COLO829 (cell line): ENCODE measurements around the gene C20orf204.
"Not testable (repeated sequence)": the region's sequence is repeated elsewhere in the genome, so short reads cannot be mapped to it uniquely, and the experiment has no call there.

ENCODE experiments used
- DNase-seq: peaks from one replicate; pipeline ENCODE4 v3.0.0; 2012; ENCODE audit warnings: low spot score

C20orf204 gene

DNA sequence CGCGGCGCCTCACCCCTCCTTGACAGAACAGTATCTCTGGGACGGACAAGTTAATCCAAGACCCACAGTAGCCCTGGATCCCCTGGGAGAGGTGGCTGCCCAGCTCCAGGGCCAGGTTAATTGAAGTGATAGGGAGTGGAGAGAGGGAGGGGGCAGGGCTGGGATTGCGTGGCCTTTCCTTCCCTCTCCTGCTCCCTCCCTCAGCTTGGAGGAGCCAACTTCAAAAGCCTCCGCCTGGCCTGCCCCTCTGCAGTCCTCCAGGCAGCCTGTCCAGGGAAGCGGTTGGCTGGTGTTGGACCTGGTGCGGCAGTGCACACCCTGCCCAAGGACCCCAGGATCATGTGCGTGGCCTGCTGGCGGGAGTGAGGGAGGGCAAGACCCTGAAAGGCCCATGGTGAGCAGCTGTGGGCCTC lies at the start of gene C20orf204:
TSS of gene C20orf204 (plus strand) at position 250 of the 413 bp plus-strand sequence. CDS start at position 392, 142 bp downstream.
- DNase-seq = no peak

DNA sequence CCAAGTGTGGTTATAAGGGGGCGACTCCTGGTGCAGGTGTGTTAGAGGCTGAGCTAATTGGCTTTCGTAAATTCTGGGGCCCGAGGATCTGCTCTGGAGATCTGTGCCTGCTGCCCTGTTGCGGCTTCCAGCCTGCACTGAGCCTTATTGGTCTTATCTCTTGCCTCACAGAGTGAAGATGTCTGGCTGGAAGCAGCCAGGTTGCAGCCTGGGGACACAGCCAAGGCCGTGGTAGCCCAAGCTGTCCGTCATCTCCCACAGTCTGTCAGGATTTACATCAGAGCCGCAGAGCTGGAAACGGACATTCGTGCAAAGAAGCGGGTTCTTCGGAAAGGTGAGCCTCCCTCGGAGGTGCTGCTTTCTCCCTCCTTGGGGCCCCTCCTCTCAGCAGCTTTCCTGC lies 35.1 kb upstream of the C20orf204 start:
- no peak for DNase-seq

GRCh38 chr20:64001607-64002011 lies 34.4 kb upstream of the C20orf204 start:
- no peak for DNase-seq

- no peak for DNase-seq
Observed at GRCh38 chr20:64003960-64004725, 31.8 kb upstream of the C20orf204 start.

DNA sequence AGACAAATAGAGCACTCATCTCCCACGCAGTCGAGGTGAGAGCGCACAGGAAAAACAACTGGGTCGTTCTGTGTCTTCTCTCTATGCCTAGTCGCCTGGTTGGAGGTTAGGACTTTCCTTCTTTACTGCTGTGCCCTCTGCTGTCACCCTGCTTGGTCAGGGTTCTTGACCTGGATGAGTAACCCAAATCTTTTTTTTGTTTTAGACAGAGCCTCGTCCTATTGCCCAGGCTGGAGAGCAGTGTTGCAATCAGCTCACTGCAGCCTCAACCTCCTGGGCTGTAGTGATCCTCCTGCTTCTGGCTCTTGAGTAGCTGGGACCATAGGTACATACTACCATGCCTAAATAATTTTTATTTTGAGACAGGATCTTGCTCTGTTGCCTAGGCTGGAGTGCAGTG lies 30.6 kb upstream of the C20orf204 start:
- DNase-seq = no peak

- no peak for DNase-seq
Observed at GRCh38 chr20:64006490-64006889, 29.5 kb upstream of the C20orf204 start.

GRCh38 chr20:64006902-64007301 lies 29.1 kb upstream of the C20orf204 start:
- no peak for DNase-seq

GRCh38 chr20:64009811-64010387 lies 26.1 kb upstream of the C20orf204 start:
- no peak for DNase-seq

DNA sequence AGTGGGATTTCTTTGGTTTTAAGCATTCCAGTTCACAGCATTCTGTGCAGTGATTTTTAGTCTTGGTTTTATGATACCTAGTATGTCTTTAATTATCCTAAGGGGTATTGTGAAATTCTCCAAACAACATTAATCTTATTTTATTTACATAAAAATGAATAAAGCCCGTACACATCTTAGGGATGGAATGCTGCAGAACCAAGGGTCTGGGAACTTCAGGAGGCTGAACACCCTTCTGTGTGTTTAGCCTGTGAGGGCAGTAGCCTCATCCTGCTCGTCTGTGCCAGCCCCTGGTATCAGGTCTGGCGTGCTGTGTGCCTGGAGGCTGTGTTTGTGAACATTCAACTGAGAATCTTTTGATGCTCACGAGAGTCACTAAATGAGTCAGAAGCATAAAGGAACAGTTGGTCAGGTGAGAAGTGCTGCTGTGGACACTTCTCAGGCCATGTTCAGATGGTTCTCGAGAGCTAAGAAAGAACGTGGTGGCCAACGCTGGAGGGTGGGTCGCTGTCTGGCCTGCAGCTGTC lies 25.2 kb upstream of the C20orf204 start:
- DNase-seq = no peak

- no peak for DNase-seq
Observed at GRCh38 chr20:64011366-64011779, 24.6 kb upstream of the C20orf204 start.

DNA sequence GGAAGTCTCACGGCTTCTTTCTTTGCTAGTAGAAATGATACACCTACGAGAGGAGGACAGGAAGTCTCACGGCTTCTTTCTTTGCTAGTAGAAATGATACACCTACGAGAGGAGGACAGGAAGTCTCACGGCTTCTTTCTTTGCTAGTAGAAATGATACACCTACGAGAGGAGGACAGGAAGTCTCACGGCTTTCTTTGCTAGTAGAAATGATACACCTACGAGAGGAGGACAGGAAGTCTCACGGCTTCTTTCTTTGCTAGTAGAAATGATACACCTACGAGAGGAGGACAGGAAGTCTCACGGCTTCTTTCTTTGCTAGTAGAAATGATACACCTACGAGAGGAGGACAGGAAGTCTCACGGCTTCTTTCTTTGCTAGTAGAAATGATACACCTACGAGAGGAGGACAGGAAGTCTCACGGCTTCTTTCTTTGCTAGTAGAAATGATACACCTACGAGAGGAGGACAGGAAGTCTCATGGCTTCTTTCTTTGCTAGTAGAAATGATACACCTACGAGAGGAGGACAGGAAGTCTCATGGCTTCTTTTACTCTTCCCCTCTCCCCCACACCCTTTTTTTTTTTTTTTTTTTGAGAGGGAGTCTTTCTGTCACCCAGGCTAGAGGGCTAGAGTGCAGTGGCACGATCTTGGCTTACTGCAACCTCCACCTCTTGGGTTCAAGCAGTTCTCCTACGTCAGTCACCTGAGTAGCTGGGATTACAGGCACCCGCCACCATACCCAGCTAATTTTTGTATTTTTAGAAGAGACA lies 23.4 kb upstream of the C20orf204 start:
- DNase-seq = not testable (repeated sequence)

DNA sequence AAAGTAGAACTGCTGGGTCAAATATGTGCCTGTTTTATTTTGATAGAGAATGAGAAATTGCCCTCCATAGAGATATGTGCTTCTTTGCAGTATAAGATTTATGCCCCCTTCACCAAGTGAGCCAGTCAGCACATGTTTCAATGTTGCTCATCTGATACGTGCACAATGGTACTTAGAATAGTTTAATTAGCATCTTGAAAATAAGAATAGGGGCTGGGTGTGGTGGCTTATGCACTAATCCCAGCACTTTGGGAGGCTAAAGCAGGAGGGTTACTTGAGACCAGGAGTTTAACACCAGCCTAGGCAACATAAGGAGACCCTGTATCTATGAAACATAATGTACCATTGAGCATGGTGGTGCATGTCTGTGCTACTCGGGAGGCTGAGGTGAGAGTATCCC lies 20.3 kb upstream of the C20orf204 start:
- no peak for DNase-seq

DNA sequence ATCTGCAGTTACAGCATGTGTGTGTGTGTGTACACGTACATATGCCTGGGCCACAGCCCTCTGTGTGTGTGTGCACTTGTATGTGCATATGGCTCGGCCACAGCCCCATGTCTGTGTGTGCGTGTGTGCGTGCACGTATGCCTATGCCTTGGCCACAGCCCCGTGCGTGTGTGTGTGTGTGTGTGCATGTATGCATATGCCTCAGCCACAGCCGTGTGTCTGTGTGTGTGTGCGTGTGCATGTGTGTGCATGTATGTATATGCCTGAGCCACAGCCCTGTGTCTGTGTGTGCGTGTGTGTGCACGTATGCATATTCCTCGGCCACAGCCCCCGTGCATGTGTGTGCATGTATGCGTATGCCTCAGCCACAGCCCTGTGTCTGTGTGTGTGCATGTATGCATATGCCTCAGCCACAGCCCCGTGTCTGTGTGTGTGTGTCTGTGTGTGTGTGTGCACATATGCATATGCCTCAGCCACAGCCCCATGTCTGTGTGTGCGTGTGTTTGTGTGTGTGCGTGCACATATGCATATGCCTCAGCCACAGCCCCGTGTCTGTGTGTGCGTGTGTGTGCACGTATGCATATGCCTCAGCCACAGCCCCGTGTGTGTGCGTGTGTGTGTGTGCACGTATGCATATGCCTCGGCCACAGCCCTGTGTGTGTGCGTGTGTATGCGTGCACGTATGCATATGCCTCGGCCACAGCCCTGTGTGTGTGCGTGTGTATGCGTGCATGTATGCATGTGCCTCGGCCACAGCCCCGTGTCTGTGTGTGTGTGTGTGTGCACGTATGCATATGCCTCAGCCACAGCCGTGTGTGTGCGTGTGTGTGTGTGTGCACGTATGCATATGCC lies 14.6 kb upstream of the C20orf204 start:
- DNase-seq = no peak

DNA sequence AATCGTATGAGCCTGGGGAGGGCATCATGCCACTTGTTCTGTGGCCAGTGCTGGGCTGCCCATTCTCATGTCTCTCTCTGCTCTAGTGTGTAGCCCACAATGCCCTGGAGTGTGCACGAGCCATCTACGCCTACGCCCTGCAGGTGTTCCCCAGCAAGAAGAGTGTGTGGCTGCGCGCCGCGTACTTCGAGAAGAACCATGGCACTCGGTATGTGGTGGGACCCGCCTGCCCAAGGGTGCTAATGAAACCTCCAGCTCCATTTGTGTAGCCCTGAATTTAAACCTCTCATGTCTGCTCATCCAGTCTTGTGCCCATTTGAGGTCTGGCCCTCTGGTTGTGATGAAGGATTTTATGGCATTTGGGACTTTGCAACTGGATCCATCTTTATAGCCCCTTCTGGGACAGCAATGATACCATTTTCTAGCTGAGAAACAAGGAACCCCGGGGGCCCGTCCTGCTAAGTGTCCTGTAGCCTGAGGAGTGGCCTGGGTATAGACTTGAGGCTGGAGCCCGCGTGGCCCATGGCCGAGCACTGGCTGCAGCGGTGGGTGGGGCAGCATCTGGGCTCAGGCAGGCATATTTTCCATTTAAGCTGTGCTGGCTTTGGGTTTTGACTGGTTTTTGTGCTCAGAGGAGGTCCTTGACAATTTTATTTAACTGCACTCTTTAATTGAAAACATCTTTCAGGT lies 13.2 kb upstream of the C20orf204 start:
- DNase-seq = no peak

DNA sequence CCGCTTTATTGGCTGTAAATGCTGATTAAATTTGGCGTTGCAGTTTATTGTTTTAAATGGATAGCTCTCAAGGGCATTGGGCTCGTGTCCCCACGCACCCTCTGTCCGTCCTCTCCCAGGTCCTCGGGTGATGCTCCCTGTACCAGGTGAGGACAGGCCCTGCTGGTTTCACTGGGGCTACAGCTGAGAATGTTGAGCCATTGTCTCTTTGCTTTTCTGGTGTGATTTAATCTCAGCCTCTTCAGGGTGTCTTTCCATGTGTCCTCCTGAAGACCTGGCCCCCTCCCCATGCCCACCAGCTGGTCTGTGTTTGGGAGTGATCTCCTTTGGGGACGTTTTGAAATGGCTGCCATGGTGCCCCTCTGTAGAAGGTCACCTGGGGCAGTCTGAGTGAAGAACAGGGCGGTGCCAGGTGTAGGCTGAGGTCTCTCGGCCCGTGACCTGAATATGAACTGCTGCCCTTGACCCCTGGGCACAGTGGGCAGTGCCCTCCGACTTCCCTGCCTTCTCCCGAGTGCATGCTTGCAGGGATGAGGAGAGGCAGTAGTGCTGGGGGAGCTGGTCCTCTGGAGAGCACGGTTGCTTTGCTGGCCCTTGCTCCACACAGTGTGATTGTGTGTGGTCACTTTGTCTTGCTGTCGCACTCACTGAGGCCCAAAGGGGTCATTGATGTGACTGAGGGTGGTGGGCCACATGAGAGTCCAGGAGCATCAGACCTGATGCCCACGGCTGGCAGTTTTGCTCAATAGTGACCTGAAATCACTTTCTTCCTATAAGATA lies 12.4 kb upstream of the C20orf204 start:
- DNase-seq = no peak

GRCh38 chr20:64024141-64024990 lies 11.6 kb upstream of the C20orf204 start:
- peak; percentile 72 for DNase-seq

DNA sequence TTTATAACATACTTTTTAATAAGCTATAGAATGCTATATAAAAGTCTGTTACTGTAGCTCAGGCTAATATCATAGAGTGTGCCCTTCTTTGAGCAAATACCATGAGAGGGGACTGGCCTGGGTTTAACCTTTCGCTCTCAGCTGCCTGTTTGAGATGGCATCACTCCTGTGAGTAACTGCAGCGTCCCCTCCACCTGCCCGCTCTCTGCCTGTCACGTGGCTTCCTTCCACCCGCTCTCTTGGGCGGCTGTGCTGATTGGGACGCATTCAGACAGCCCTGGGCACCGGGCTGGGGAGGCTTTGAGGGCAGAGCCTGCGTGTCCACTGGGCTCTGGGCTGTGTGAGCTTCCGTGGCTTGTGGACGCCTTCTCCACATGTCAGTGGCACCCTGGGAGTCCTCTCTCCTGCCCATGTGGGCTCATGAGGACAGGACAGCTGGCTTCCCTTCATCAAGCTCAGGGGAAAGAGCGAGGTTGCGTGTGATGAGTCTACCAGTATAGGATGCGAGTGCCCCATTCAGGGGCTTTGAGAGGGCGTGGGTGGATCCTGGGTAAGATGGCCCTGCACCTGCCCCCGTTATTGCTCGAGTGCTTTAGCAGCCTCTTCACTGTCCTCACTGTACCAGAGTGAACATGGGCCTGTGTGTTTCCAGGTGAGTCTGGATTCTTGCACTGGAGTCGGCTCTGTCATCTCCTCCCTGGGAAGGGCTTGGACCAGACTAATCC lies 10.7 kb upstream of the C20orf204 start:
- no peak for DNase-seq

- DNase-seq = no peak
Observed at GRCh38 chr20:64025826-64026412, 10.1 kb upstream of the C20orf204 start.
